Gastroesophageal sphincter (tissue), 4 donors: ENCODE measurements around the gene PARG. TPM values are rescaled to one million over a fixed set of nuclear protein-coding genes. Genes with fewer than 3 reads are reported as not detected.
"Not testable (repeated sequence)": the region's sequence is repeated elsewhere in the genome, so short reads cannot be mapped to it uniquely, and the experiment has no call there.

Experiments
- ATAC-seq: fragments of 150-250 bp; one replicate; pipeline ENCODE4 v1.9.1; 2016; ENCODE audit warnings: mild to moderate bottlenecking, moderate library complexity
- H3K27ac ChIP-seq, 4 donors: fragments of 200-600 bp; sonication (generic) in 3 of 4; 1 replicate in 3 of 4; 2 replicates in 1 of 4; pipeline ENCODE4 v1.5.1; 2016 to 2019
- H3K27me3 ChIP-seq: fragments of 200-600 bp; sonication (generic); one replicate; pipeline ENCODE4 v1.5.1; 2019
- H3K36me3 ChIP-seq, 2 donors: fragments of 200-600 bp; sonication (generic); one replicate each; pipeline ENCODE4 v1.5.1; 2019; ENCODE audit warnings: control low read depth in 1 of 2
- H3K4me1 ChIP-seq, 3 donors: fragments of 200-600 bp; sonication (generic); 1 replicate in 2 of 3; 2 replicates in 1 of 3; pipeline ENCODE4 v1.5.1; 2016 to 2019; ENCODE audit warnings: control low read depth in 2 of 3
- H3K4me3 ChIP-seq, 2 donors: fragments of 200-600 bp; sonication (generic); one replicate each; pipeline ENCODE4 v1.5.1; 2019; ENCODE audit warnings: mild to moderate bottlenecking in 1 of 2, moderate library complexity in 1 of 2
- H3K9me3 ChIP-seq, 3 donors: fragments of 200-600 bp; sonication (generic); one replicate each; pipeline ENCODE4 v1.5.1; 2017 to 2019; ENCODE audit warnings: control low read depth in 2 of 3
- CTCF ChIP-seq, 4 experiments: fragments of 200-600 bp in 2 of 4; fragments of 450-650 bp in 2 of 4; sonication (generic) in 1 of 4; IDR thresholded peaks; one replicate each; pipeline ENCODE4 v1.5.1; 2017 to 2019; ENCODE audit warnings: antibody characterized with exemption in 4 of 4, mild to moderate bottlenecking in 2 of 4, moderate library complexity in 2 of 4
- EP300 ChIP-seq: sonication (generic); formaldehyde crosslinking; IDR thresholded peaks from one replicate; pipeline ENCODE4 v1.6.1; 2017; ENCODE audit warnings: antibody characterized with exemption, mild to moderate bottlenecking
- POLR2A ChIP-seq, 2 donors: fragments of 450-650 bp; IDR thresholded peaks; one replicate each; pipeline ENCODE4 v1.6.1; 2017; ENCODE audit warnings: antibody characterized with exemption in 2 of 2, mild to moderate bottlenecking in 2 of 2, moderate library complexity in 1 of 2
- POLR2AphosphoS5 ChIP-seq: sonication (generic); formaldehyde crosslinking; IDR thresholded peaks from one replicate; pipeline ENCODE4 v1.6.1; 2017; ENCODE audit warnings: antibody characterized with exemption
- WGBS, 2 donors: methylation state at CpG; one replicate each; pipeline ENCODE4 v1.1.5; 2018; ENCODE audit warnings: low coverage in 1 of 2; 5-methylcytosine and 5-hydroxymethylcytosine counted together
- total RNA-seq, 4 donors: library from RNA; depleted of rRNA; stranded (reverse); fragments of >200 nt; gene quantifications; one replicate each; pipeline ENCODE4 v1.1.0, GENCODE V29; 2016

PARG gene
- total RNA-seq, 4 donors from 2014 or later: 24.7 to 47.6 (median 29.0) TPM

GRCh38 chr10:49883852-49884251 lies 58.0 kb downstream of the PARG start:
- not testable (repeated sequence) for H3K9me3 ChIP-seq, H3K27ac ChIP-seq, ATAC-seq, H3K27me3 ChIP-seq, H3K4me1 ChIP-seq, H3K4me3 ChIP-seq
- WGBS, 2 donors: no CpG with 5 or more reads among the region's 3 CpGs
- peaks cover 0 to 12% of the 10 kb centered on the region in 2 donors for H3K36me3 ChIP-seq

GRCh38 chr10:49882327-49882726 lies 59.5 kb downstream of the PARG start:
- peaks cover 0 to 18% of the 10 kb centered on the region in 2 donors for H3K36me3 ChIP-seq
- not testable (repeated sequence) for H3K27me3 ChIP-seq, H3K27ac ChIP-seq, H3K4me1 ChIP-seq, H3K9me3 ChIP-seq, H3K4me3 ChIP-seq, ATAC-seq
- 93% methylated on average over 2 of the region's 3 CpGs; no CpG with 5 or more reads in 1 of the 2 donors for WGBS, 2 donors

DNA sequence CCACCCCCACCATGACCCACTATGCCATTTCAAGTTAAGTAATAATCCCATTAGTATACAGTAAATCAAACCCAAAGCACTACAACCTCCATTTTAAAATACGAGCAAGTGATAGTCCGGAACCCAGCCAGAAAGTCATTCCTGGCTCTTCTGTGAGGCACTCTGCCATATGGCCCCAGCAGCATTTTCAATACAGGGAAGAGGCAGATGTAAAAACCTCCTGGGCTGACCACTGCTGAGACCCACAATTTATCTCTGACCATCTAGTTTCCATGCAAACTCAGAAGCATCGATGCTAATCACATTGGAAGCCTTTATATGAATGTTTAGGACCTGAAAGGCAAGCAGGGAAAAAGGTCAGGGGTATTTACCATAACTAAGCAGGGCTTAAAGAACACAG lies 69.1 kb downstream of the PARG start:
- H3K36me3 ChIP-seq, H3K27ac ChIP-seq, ATAC-seq, H3K4me1 ChIP-seq, H3K27me3 ChIP-seq, H3K4me3 ChIP-seq, H3K9me3 ChIP-seq: not testable (repeated sequence)
- no CpG with 5 or more reads among the region's 3 CpGs for WGBS, 2 donors

- WGBS, 2 donors: no CpG with 5 or more reads among the region's 3 CpGs
- H3K27me3 ChIP-seq, H3K4me1 ChIP-seq, H3K4me3 ChIP-seq, H3K9me3 ChIP-seq, H3K36me3 ChIP-seq, H3K27ac ChIP-seq, ATAC-seq: not testable (repeated sequence)
Observed at GRCh38 chr10:49871462-49871861, 70.4 kb downstream of the PARG start.

GRCh38 chr10:49859933-49860332 lies 81.9 kb downstream of the PARG start:
- not testable (repeated sequence) for H3K27ac ChIP-seq, ATAC-seq, H3K27me3 ChIP-seq, H3K9me3 ChIP-seq, H3K4me3 ChIP-seq, H3K4me1 ChIP-seq
- WGBS, 2 donors: 87 to 100% methylated on average over 4 to 5 of the region's 5 CpGs
- peaks cover 0 to 14% of the 10 kb centered on the region in 2 donors for H3K36me3 ChIP-seq

DNA sequence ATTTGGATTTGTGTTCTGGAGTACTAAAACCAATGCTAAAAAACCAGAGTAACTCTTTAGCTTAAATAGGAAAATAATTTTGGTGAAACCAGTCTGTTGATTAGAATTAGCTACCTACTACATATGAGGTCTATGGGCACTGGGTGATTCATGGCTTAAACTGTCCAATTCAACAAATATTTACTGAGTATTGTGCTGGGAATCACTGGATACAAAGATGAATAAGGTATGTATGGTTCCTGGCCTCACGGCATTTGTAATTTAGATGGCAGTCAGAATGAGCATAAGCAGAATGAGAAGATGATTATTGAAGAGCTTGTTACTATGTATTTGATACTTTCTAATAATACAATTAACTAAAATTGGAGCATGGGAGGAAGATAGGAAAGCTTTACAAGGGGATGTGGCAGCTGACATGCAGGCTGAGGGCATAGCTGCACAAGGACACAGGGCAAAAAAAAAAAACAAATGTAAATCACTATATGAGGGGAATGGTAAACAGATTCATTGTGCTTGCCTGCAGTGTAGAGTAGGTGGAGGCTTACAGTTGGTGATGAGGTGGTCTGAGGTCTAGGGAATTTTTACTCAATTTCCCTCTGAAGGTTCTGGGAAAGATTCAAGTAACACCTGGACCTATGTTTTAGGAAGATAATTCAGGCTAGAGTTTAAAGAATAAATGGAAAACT lies 83.0 kb downstream of the PARG start:
- ATAC-seq, H3K4me3 ChIP-seq, H3K27ac ChIP-seq, H3K4me1 ChIP-seq, H3K27me3 ChIP-seq, H3K9me3 ChIP-seq: not testable (repeated sequence)
- peaks cover 0 to 14% of the 10 kb centered on the region in 2 donors for H3K36me3 ChIP-seq
- 86 to 100% methylated on average over 1 of the region's 1 CpG for WGBS, 2 donors

- H3K4me1 ChIP-seq, ATAC-seq, H3K36me3 ChIP-seq, H3K27ac ChIP-seq, H3K27me3 ChIP-seq, H3K4me3 ChIP-seq, H3K9me3 ChIP-seq: not testable (repeated sequence)
- 49 to 65% methylated on average over 3 to 4 of the region's 4 CpGs for WGBS, 2 donors
Observed at GRCh38 chr10:49849520-49849919, 92.3 kb downstream of the PARG start.

- no peak for ATAC-seq
- Histone ChIP-seq H3K4me1 (no peaks in the 10 kb centered on the region), H3K27ac (no peak overlapping the region), H3K27me3 (no peaks in the 10 kb centered on the region), H3K36me3 (peaks cover 0 to 47% of the 10 kb centered on the region in 2 donors), H3K4me3 (no peak overlapping the region), H3K9me3 (no peaks in the 10 kb centered on the region)
- WGBS, 2 donors: 92 to 94% methylated on average over 6 of the region's 7 CpGs
- TF ChIP-seq CTCF (IDR thresholded peaks at IDR 0.05) (no peak), EP300 (no peak), POLR2AphosphoS5 (no peak), POLR2A (IDR thresholded peaks at IDR 0.05) (no peak)
Observed at GRCh38 chr10:49844775-49845595, 96.8 kb downstream of the PARG start.

- not testable (repeated sequence) for H3K27ac ChIP-seq, H3K4me3 ChIP-seq, ATAC-seq, H3K4me1 ChIP-seq, H3K9me3 ChIP-seq, H3K27me3 ChIP-seq
- H3K36me3 ChIP-seq: peaks cover 0 to 72% of the 10 kb centered on the region in 2 donors
Observed at GRCh38 chr10:49842333-49842628, 99.5 kb downstream of the PARG start.
